Activated T-cell treated with anti-CD3 and anti-CD28 coated beads, Interleukin-2, amount 50 U/mL, for 72 hours (primary cell): ENCODE results near the gene TMEM131. TPM values are rescaled to one million over a fixed set of nuclear protein-coding genes. Genes with fewer than 3 reads are reported as not detected.
A peak's percentile ranks its signal among the peaks of the same experiment; 100 is the strongest.

Source experiments
- ATAC-seq, 2 donors: fragments of 150-1000 bp; cut with Tn5 transposase; replicated peaks in 1 of 2; 2 replicates each; pipeline ENCODE4 v1.10.0; 2021; ENCODE audit warnings: moderate library complexity in 2 of 2, mild to moderate bottlenecking in 1 of 2
- DNase-seq, 2 donors: peaks; one replicate each; pipeline ENCODE4 v3.0.0; 2021 to 2022; ENCODE audit warnings: mixed read lengths in 1 of 2
- H3K27ac Mint-ChIP-seq: one replicate; pipeline ENCODE4 v1.8.0; 2022; ENCODE audit warnings: mild to moderate bottlenecking, moderate library complexity, mixed read lengths
- H3K27me3 Mint-ChIP-seq: one replicate; pipeline ENCODE4 v1.8.0; 2022; ENCODE audit warnings: low read depth, mixed read lengths
- H3K36me3 Mint-ChIP-seq, 2 donors: one replicate each; pipeline ENCODE4 v1.8.0; 2022; ENCODE audit warnings: mixed read lengths in 2 of 2, mild to moderate bottlenecking in 1 of 2; ENCODE audit not compliant: insufficient read depth in 2 of 2
- H3K4me1 Mint-ChIP-seq: one replicate; pipeline ENCODE4 v1.8.0; 2022; ENCODE audit warnings: low read depth, mixed read lengths
- H3K4me3 Mint-ChIP-seq, 2 donors: one replicate each; pipeline ENCODE4 v1.8.0; 2022; ENCODE audit warnings: mild to moderate bottlenecking in 2 of 2, mixed read lengths in 2 of 2, moderate library complexity in 2 of 2
- H3K9me3 Mint-ChIP-seq, 2 donors: one replicate each; pipeline ENCODE4 v1.8.0; 2022; ENCODE audit warnings: mixed read lengths in 2 of 2
- total RNA-seq, 2 donors: library from RNA; stranded (reverse); gene quantifications; one replicate each; pipeline ENCODE4 v1.2.3, GENCODE V29; 2022

TMEM131 gene
- total RNA-seq, 2 donors from 2014 or later: 40.3 to 40.5 TPM

DNA sequence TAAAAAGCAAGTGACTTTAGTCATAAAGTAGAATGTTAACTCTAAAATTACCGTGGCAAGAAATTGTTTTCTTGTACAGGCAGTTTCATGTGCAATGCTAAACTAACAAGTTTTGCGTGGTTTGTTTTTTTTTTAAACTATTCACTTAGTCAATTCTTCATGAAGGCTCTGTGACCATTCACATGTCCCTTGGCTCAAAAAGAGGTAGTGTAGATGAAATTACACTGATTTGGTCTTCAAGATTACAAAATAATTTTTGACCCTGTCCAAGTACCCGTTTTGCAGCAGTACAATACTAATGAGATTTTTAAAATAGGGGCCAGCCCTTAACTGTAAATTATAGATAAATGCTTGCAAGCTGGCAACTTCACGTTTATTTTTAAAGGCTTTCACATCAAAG lies 1.3 kb downstream of the TMEM131 start:
- Mint-ChIP-seq H3K4me3 (peak overlapping the region; percentile 93 to 94), H3K36me3 (peaks cover 0 to 3% of the 10 kb centered on the region in 2 donors), H3K9me3 (no peaks in the 10 kb centered on the region), H3K4me1 (peaks cover 44% of the 10 kb centered on the region), H3K27ac (peak overlapping the region; percentile 86), H3K27me3 (no peaks in the 10 kb centered on the region)
- no peak for ATAC-seq
- no peak for DNase-seq

DNA sequence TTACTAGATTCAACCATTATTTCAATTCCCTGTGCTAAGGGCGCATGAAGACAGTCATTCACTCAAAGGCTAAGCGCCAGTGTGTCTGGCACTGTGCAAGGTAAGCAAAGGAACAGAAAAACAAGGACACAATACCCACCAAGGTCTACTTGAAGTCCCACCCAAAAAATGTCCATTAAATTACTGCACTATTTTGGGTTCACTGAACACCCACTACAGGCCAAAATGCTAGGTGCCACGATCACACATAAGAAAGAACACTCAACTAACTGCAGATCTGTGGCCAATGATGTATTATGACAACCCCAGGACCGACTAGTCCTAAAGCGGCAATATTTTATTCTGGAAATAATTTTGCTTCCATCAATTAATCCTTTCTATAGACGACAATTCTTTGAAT lies 1.8 kb downstream of the TMEM131 start:
- Mint-ChIP-seq H3K4me1 (peaks cover 49% of the 10 kb centered on the region), H3K4me3 (peak overlapping the region; percentile 93 to 94), H3K9me3 (no peaks in the 10 kb centered on the region), H3K36me3 (peaks cover 0 to 3% of the 10 kb centered on the region in 2 donors), H3K27me3 (no peaks in the 10 kb centered on the region), H3K27ac (peak overlapping the region; percentile 86)
- ATAC-seq (no peak), DNase-seq (no peak)

DNA sequence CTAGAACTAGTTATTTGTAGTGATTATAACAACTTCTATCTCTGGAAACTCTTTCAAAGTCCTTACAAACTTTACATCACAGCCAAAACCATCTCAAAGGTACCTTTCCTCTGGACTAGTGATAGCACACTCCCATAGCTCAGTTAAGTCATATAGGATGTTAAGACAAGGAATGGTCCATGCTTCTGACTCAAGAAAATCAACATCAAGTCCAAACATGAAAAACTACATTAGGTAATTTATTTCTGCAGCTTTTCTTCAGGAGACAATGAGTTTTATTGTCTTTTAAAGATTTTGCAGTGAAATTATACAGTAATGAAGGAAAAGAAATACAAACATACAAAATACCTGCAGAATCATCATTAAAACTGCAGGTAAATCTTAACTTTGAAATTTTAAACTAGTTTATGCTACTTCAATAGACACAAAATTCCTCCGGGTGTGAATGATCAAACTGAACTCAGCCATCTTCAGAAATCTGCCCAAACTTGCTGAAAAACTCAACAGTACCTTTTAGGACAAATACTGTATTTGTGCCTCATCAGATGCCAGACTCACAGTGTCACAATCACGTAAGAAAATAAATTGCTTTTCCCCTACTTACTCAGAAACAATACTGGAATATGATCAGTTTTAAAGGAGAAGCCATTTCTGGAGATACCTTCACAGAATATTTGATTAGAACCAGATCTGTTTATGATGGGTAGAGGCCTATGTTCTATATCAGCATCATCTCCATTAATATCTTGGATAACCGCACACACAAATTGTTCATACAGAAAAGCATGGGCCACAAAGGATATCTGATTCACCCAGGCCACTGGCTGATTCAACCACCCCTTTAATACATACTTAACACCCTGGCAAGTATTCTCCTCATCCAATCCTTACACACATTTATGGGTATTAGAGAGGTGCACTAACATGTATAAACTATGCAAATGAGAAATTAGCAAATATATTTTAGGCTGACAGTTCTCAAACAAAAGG lies 2.6 kb downstream of the TMEM131 start:
- DNase-seq (no peak), ATAC-seq (no peak)
- peak overlapping the region; percentile 93 to 94 for H3K4me3 Mint-ChIP-seq
- no peaks in the 10 kb centered on the region for H3K27me3 Mint-ChIP-seq
- peaks cover 56% of the 10 kb centered on the region for H3K4me1 Mint-ChIP-seq
- H3K27ac Mint-ChIP-seq: peak overlapping the region; percentile 86
- H3K9me3 Mint-ChIP-seq: peaks cover 5% of the 10 kb centered on the region in 2 donors
- H3K36me3 Mint-ChIP-seq: peaks cover 6 to 7% of the 10 kb centered on the region in 2 donors

DNA sequence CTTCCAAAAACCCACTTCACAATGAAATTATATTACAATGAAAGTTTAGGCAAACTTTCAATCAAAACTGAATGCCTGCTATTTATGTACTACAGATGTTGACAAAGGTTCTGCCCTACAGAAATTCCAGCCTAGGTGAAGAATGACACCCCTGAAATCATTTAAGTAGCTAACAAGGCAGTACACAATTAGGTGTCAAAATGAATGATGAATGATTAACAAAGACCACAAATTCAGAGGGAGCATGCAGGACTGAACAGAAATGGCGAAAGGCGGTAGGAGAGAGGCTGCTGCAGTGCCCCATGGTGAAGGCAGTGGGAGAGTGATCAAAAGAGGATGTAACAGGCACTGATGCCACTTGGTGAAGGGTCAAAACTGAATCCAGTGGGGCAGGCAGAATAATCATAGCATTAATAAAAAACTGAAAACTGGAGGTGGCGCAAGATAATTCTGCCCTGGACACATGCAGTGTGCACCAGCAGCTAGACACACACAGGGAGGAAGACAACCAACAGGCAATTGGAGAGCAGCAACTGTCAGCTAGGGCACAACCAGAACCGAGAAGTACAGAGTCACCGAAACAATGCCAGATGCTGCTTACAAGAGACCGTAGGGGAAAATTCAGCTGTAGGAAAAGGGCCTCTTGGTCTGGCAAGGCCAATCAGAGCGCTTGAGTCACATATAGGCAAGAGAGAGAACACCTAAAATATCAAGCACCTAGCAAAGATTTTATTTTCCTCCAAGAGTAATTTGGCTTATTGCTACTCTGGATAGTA lies 4.5 kb downstream of the TMEM131 start:
- H3K27me3 Mint-ChIP-seq: no peaks in the 10 kb centered on the region
- H3K36me3 Mint-ChIP-seq: peaks cover 6 to 9% of the 10 kb centered on the region in 2 donors
- no peak overlapping the region for H3K27ac Mint-ChIP-seq
- no peak overlapping the region for H3K4me3 Mint-ChIP-seq
- no peak for ATAC-seq
- peaks cover 5% of the 10 kb centered on the region in 2 donors for H3K9me3 Mint-ChIP-seq
- H3K4me1 Mint-ChIP-seq: peaks cover 56% of the 10 kb centered on the region
- DNase-seq: no peak

DNA sequence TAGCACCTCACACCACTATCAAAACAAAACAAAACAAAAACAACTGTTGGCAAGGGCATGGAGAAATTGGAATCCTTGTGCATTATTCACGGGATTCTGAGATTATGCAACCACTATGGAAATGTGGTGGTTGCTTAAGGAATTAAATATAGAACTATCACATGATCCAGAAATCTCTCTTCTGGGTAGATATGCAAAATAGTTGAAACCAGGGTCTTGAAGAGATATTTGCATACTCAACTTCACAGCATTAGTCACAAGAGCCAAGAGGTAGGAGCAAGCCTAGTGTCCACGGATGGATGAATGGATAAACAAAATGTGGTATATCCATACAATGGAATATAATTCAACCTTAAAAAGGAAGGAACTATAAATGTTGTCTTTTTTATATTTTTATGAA lies 7.0 kb downstream of the TMEM131 start:
- H3K4me1 Mint-ChIP-seq: peaks cover 45% of the 10 kb centered on the region
- peaks cover 6 to 8% of the 10 kb centered on the region in 2 donors for H3K36me3 Mint-ChIP-seq
- H3K27ac Mint-ChIP-seq: no peak overlapping the region
- H3K27me3 Mint-ChIP-seq: no peaks in the 10 kb centered on the region
- no peak for ATAC-seq
- DNase-seq: no peak
- no peak overlapping the region for H3K4me3 Mint-ChIP-seq
- peaks cover 5% of the 10 kb centered on the region in 2 donors for H3K9me3 Mint-ChIP-seq

DNA sequence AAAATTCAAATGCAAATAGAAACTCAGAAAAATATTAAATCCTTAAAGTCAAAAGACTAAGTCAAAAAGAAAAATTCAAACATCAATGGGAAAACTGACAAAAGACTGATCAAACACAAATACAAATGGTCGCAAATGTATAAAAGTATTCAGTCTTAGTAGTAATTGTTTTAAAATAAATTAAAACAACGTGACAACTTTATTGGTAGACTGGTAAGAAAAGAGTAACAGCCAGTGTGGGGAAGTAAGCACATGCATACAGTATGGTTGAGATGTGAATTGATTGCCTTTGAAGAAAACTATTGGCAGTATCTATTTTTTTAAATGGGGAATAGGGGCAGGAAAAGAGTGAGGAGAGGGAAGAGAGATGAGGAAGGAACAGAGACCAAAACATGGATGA lies 9.8 kb downstream of the TMEM131 start:
- Mint-ChIP-seq H3K4me1 (peaks cover 26% of the 10 kb centered on the region), H3K36me3 (peaks cover 6 to 8% of the 10 kb centered on the region in 2 donors), H3K9me3 (peaks cover 5% of the 10 kb centered on the region in 2 donors), H3K4me3 (no peak overlapping the region), H3K27ac (no peak overlapping the region), H3K27me3 (no peaks in the 10 kb centered on the region)
- DNase-seq (no peak), ATAC-seq (no peak)

DNA sequence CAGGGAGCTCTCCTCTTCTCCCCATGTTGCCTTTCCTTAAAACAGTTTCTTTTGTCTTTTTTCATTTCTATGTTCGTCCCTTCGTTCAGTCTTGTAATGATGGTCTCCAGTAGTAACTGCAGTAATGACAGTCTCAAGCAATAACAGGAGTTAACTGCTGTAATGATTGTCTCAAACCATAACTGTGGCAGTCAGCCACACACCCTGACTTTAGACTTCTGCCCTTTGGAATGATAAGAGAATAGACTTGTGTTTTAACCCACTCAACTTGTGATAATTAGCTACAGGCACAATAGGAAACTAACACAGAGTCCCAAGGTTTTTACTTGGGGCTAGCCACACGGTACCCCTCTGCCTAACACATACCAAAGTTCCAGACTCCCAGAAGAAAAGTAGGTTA lies 12.1 kb downstream of the TMEM131 start:
- ATAC-seq: no peak
- Mint-ChIP-seq H3K9me3 (peaks cover 4 to 5% of the 10 kb centered on the region in 2 donors), H3K27ac (no peak overlapping the region), H3K27me3 (no peaks in the 10 kb centered on the region), H3K36me3 (peaks cover 10 to 12% of the 10 kb centered on the region in 2 donors), H3K4me1 (peaks cover 21% of the 10 kb centered on the region), H3K4me3 (no peak overlapping the region)
- DNase-seq: no peak

DNA sequence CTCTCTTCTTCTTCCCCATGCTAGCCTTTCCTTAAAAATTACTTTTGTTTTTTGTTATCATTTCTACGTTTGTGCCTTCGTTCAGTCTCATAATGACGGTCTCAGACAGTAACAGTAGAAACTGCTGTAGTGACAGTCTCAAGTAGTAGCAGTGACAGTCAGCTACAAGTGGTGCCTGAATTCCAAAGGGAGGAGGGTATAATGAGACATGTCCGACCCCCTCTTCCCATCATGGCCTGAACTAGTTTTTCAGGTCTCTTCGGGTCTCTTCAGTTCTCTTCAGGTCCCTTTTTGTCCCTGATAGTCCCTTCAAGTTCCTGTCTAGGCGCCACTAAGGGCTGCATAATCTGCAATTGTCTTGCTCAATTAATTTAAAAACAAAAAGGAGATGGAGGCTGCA lies 12.6 kb downstream of the TMEM131 start:
- peaks cover 7 to 11% of the 10 kb centered on the region in 2 donors for H3K36me3 Mint-ChIP-seq
- H3K9me3 Mint-ChIP-seq: peaks cover 0 to 2% of the 10 kb centered on the region in 2 donors
- peaks cover 17% of the 10 kb centered on the region for H3K4me1 Mint-ChIP-seq
- H3K27ac Mint-ChIP-seq: no peak overlapping the region
- ATAC-seq (no peak), DNase-seq (no peak)
- H3K4me3 Mint-ChIP-seq: no peak overlapping the region
- H3K27me3 Mint-ChIP-seq: no peaks in the 10 kb centered on the region

DNA sequence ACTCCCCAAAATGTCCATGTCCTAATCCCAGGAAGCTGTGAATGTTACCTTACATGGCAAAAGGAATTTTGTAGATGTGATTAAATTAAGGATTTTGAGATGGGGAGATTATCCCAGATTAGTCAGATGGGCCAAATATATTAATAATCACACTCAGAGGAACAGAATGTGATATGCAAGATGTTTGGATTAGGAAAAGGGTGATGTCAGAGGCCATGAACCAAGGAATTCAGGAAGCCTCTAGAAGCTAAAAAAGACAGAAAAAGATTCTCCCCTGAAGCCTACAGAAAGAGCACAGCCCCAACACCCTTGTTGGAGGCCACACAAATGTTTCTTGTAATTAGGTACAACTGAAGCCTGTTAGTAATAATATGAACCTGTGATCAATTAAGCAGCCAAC lies 13.1 kb downstream of the TMEM131 start:
- ATAC-seq: no peak
- peaks cover 7 to 9% of the 10 kb centered on the region in 2 donors for H3K36me3 Mint-ChIP-seq
- H3K27ac Mint-ChIP-seq: no peak overlapping the region
- H3K4me1 Mint-ChIP-seq: peaks cover 17% of the 10 kb centered on the region
- no peak overlapping the region for H3K4me3 Mint-ChIP-seq
- DNase-seq: no peak
- H3K27me3 Mint-ChIP-seq: no peaks in the 10 kb centered on the region
- peaks cover 0 to 2% of the 10 kb centered on the region in 2 donors for H3K9me3 Mint-ChIP-seq

DNA sequence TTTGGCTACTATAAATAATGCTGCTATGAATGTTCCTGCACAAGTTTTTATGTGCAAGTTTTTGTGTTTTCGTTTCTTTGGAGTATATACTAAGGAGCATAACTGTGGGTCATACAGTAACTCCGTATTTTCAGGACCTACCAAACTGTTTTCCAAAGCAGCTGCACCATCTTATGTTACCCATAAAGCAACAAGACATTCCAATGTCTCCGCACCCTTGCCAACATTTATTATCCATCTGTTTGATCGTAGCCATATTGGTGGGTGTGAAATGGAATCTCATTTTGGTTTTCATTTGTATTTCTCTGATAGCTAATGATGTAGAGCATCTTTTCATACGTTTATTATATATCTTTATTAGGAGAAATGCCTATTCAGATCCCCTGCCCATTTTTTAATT lies 13.8 kb downstream of the TMEM131 start:
- no peak overlapping the region for H3K4me3 Mint-ChIP-seq
- H3K9me3 Mint-ChIP-seq: peaks cover 0 to 2% of the 10 kb centered on the region in 2 donors
- peaks cover 17% of the 10 kb centered on the region for H3K4me1 Mint-ChIP-seq
- DNase-seq (no peak), ATAC-seq (no peak)
- no peak overlapping the region for H3K27ac Mint-ChIP-seq
- peaks cover 7 to 10% of the 10 kb centered on the region in 2 donors for H3K36me3 Mint-ChIP-seq
- H3K27me3 Mint-ChIP-seq: no peaks in the 10 kb centered on the region

DNA sequence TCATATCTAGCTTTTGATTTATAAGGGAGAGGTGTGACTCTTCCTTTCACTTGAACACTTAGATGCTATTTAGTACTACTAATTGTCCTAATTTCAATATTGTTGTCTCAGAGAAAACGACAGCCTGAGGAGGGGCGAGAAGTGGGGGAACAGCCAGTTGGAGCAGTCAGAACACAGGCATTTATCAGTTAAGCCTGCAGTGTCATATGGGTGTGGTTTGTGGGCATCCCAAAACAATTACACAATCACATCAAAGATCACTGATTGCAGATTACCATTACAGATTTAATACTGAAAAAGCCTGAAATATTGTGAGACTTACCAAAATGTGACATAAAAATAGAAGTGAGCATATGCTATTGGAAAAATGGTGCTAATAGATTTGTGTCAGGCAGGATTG lies 15.8 kb downstream of the TMEM131 start:
- no peaks in the 10 kb centered on the region for H3K27me3 Mint-ChIP-seq
- no peak for ATAC-seq
- no peak overlapping the region for H3K4me3 Mint-ChIP-seq
- H3K36me3 Mint-ChIP-seq: peaks cover 7 to 17% of the 10 kb centered on the region in 2 donors
- peaks cover 17% of the 10 kb centered on the region for H3K4me1 Mint-ChIP-seq
- H3K27ac Mint-ChIP-seq: no peak overlapping the region
- H3K9me3 Mint-ChIP-seq: peaks cover 2 to 5% of the 10 kb centered on the region in 2 donors
- DNase-seq: no peak

DNA sequence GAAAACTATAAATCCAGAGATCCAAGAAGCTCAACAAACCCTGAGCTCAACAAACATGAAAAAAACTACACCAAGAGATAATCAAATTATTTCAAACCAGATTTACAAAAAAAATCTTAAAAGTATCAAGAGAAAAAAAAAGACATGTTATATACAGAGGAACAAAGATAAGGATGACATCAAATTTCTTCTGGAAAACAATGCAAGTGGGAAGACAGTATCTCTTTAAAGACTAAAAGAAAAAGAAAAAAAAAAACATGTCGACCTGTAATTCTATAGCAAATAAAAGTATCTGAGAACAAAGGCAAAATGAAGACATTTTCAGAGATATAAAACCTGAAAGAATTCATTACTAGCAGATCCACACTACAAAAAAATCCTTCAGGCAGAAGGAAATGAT lies 21.3 kb downstream of the TMEM131 start:
- Mint-ChIP-seq H3K27me3 (no peaks in the 10 kb centered on the region), H3K4me3 (no peak overlapping the region), H3K4me1 (peaks cover 17% of the 10 kb centered on the region), H3K36me3 (peaks cover 16 to 31% of the 10 kb centered on the region in 2 donors), H3K9me3 (peaks cover 10% of the 10 kb centered on the region in 2 donors), H3K27ac (no peak overlapping the region)
- DNase-seq: no peak
- no peak for ATAC-seq
